Mesendoderm (in vitro differentiated cells): ENCODE measurements around the gene MGRN1.

Experiments
- DNase-seq: peaks from one replicate; pipeline ENCODE4 v3.0.0; 2013
- H2AK5ac ChIP-seq: 2 replicates; pipeline ENCODE4 v1.6.1; 2013; ENCODE audit warnings: low read length, inconsistent platforms
- H2BK120ac ChIP-seq: 2 replicates; pipeline ENCODE4 v1.6.1; 2013; ENCODE audit warnings: low read depth, mild to moderate bottlenecking, low read length, moderate library complexity, mixed read lengths
- H2BK15ac ChIP-seq: replicated peaks from 2 replicates; pipeline ENCODE4 v1.6.1; 2013; ENCODE audit warnings: low read depth, mild to moderate bottlenecking, moderate library complexity
- H2BK5ac ChIP-seq: 2 replicates; pipeline ENCODE4 v1.6.1; 2013; ENCODE audit warnings: low read length, inconsistent platforms
- H3K18ac ChIP-seq: 2 replicates; pipeline ENCODE4 v1.6.1; 2013; ENCODE audit warnings: mild to moderate bottlenecking, low read length, mixed read lengths
- H3K23ac ChIP-seq: one replicate; pipeline ENCODE4 v1.6.1; 2013; ENCODE audit warnings: low read length
- H3K27ac ChIP-seq: 2 replicates; pipeline ENCODE4 v1.5.1; 2013; ENCODE audit warnings: low read depth, mild to moderate bottlenecking, inconsistent platforms, low read length, moderate library complexity
- H3K27me3 ChIP-seq: 2 replicates; pipeline ENCODE4 v1.6.1; 2013; ENCODE audit warnings: low read length, control low read depth, mild to moderate bottlenecking, inconsistent platforms; ENCODE audit not compliant: insufficient read depth, poor library complexity
- H3K36me3 ChIP-seq: 2 replicates; pipeline ENCODE4 v1.6.1; 2013; ENCODE audit warnings: low read length, inconsistent platforms; ENCODE audit not compliant: control insufficient read depth, insufficient read depth
- H3K4ac ChIP-seq: one replicate; pipeline ENCODE4 v1.6.1; 2013; ENCODE audit warnings: low read depth, mild to moderate bottlenecking, low read length, moderate library complexity
- H3K4me1 ChIP-seq: 2 replicates; pipeline ENCODE4 v1.6.1; 2013; ENCODE audit warnings: low read depth, low read length, inconsistent platforms; ENCODE audit not compliant: control insufficient read depth
- H3K4me2 ChIP-seq: 2 replicates; pipeline ENCODE4 v1.6.1; 2013; ENCODE audit warnings: low read length
- H3K4me3 ChIP-seq: 2 replicates; pipeline ENCODE4 v1.5.1; 2013; ENCODE audit warnings: mild to moderate bottlenecking, low read length
- H3K56ac ChIP-seq: one replicate; pipeline ENCODE4 v1.6.1; 2013; ENCODE audit warnings: low read length
- H3K79me1 ChIP-seq: 2 replicates; pipeline ENCODE4 v1.6.1; 2013; ENCODE audit warnings: low read length, inconsistent platforms
- H3K79me2 ChIP-seq: 2 replicates; pipeline ENCODE4 v1.6.1; 2013; ENCODE audit warnings: mild to moderate bottlenecking, low read length; ENCODE audit not compliant: control insufficient read depth, insufficient read depth
- H3K9ac ChIP-seq: 2 replicates; pipeline ENCODE4 v1.6.1; 2013; ENCODE audit warnings: low read length, inconsistent platforms
- H4K5ac ChIP-seq: one replicate; pipeline ENCODE4 v1.6.1; 2013; ENCODE audit warnings: low read length
- H4K8ac ChIP-seq: one replicate; pipeline ENCODE4 v1.6.1; 2013; ENCODE audit warnings: low read depth, mild to moderate bottlenecking, control low read depth, low read length, moderate library complexity
- WGBS: extraction: QIAGEN DNeasy Blood & Tissue Kit; methylation state at CpG from one replicate; pipeline ENCODE4 v1.1.7; 2013; ENCODE audit warnings: low lambda C conversion rate, missing lambda C conversion rate; ENCODE audit not compliant: insufficient coverage; ENCODE audit errors: extremely low coverage; 5-methylcytosine and 5-hydroxymethylcytosine counted together

Gene MGRN1

DNA sequence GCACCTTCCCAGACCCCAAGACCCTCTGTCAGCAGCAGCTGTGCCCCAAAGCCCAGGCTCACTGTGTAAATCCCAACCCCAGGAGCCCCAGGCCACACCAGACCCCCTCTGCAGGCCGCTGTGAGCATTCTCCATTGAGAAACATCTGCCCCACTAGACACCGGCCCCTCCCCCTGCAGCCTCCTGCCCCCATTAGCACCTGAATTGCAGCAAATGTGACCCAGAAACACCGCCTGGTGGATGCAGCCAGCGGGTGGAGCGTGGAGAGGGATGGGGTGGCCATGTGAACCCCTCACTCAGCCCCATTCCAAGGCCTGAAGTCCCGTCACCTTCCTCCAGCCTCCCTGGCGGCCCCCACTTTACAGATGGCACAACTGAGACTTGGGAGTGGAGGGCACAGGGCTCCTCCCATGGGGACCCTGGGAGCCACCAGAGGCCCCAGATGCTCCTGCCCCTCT, 12.1 kb upstream of the MGRN1 start:
- H3K27me3 ChIP-seq, result no peaks in the 10 kb centered on the region
- no peak overlapping the region for H2BK15ac ChIP-seq
- H2AK5ac ChIP-seq, result no peak overlapping the region
- no peak overlapping the region for H3K4me2 ChIP-seq
- no peak overlapping the region for H4K8ac ChIP-seq
- H3K9ac ChIP-seq, result peak overlapping the region; percentile 45
- H3K56ac ChIP-seq, result peak overlapping the region; percentile 15
- no peak overlapping the region for H3K4me3 ChIP-seq
- peaks cover 35% of the 10 kb centered on the region for H3K79me2 ChIP-seq
- H3K4ac ChIP-seq, result no peak overlapping the region
- no peaks in the 10 kb centered on the region for H3K36me3 ChIP-seq
- no peak overlapping the region for H3K27ac ChIP-seq
- peak; percentile 64 for DNase-seq
- H2BK5ac ChIP-seq, result no peak overlapping the region
- H3K18ac ChIP-seq, result no peak overlapping the region
- peaks cover 7% of the 10 kb centered on the region for H3K4me1 ChIP-seq
- H2BK120ac ChIP-seq, result no peak overlapping the region
- no CpG with 5 or more reads among the region's 7 CpGs for WGBS
- peaks cover 12% of the 10 kb centered on the region for H3K79me1 ChIP-seq
- H4K5ac ChIP-seq, result no peak overlapping the region
- H3K23ac ChIP-seq, result no peak overlapping the region

DNA sequence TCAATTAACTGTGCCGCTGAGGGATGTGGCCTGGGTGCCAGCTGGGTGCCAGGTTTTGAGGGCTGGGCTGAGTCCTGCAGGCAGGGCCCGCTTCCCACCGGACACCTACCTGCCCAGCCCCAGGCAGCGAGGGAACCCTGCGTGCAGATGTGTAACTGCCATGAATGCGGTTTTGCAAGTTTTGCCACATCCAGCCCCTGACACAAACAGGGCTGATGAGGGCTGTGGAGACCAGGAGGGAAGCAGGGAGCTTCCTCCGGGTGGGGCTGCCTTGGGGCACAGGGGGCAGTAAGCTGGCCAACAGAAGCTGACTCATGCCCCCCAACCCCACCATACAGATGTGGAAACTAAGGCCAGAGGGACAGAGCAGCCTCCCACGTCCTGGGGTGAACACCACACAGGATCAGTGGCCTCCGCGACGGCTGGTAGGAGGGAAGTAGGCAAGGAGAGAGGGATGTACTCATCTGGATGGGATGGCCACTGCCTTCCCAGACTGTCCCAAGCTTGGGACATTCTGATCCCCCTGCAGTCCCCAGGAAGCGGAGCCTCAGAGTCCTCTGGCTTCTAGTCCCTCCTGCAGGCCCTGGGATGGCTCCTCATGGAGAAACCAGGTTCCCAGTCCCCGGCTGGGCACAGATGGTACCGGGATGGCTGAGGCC, 11.5 kb upstream of the MGRN1 start:
- peak overlapping the region; percentile 98 for H3K56ac ChIP-seq
- no peaks in the 10 kb centered on the region for H3K36me3 ChIP-seq
- H3K79me1 ChIP-seq, result peaks cover 12% of the 10 kb centered on the region
- peak; percentile 45 for DNase-seq
- H3K27ac ChIP-seq, result no peak overlapping the region
- H3K4me3 ChIP-seq, result peak overlapping the region; percentile 85
- no peak overlapping the region for H3K23ac ChIP-seq
- H4K8ac ChIP-seq, result no peak overlapping the region
- peaks cover 35% of the 10 kb centered on the region for H3K79me2 ChIP-seq
- no peak overlapping the region for H2BK5ac ChIP-seq
- H2AK5ac ChIP-seq, result no peak overlapping the region
- H3K18ac ChIP-seq, result no peak overlapping the region
- WGBS, result no CpG with 5 or more reads among the region's 14 CpGs
- H3K27me3 ChIP-seq, result no peaks in the 10 kb centered on the region
- peak overlapping the region; percentile 93 for H3K9ac ChIP-seq
- no peak overlapping the region for H3K4ac ChIP-seq
- no peak overlapping the region for H2BK120ac ChIP-seq
- H2BK15ac ChIP-seq, result no peak overlapping the region
- peak overlapping the region; percentile 96 for H3K4me2 ChIP-seq
- H4K5ac ChIP-seq, result no peak overlapping the region
- H3K4me1 ChIP-seq, result peaks cover 7% of the 10 kb centered on the region

DNA sequence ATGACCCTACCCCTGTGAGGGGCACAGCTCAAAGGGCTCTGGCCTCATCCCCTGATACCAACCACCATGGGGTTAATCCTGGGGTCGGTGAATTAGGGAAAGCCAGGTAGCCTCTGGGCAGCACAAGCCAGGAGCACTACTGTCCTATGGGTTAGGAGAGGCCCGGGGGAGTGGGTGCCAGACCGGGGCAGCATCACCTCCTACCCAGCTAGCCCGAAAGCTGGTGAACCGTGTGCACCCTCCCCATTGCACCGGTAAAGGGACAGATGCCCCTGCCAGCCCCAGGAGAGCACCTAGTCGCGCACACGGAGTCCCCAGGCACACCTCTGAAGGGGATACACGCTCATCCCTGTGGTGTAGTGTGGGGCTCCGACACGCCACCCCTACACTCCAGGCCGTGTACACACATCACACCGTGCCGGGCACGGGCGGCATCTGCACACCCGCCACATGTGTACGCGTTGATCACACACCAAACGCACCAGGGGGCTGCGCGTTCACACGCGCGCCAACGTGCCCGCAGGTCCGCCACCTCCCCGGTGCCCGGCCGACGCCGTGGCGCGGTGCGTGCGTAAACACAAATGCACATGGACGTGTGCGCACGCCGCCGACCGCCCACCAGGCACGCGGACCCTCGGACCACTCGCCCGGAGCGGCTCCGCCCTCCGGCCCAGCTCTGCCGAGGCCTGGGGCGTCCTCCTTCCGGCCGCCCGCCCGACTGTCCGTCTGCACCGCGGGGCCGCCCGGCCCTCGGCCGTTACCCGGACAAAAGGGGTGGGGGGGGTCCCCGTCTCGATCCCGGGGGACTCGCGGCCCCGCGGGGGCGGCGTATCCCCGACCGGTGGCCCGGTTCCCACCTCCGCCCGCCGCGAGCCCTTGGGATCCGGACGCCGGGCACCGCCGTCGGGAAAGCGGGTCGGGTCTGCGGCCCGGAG, 10.7 kb upstream of the MGRN1 start:
- H4K8ac ChIP-seq, result no peak overlapping the region
- peak overlapping the region; percentile 45 for H2BK5ac ChIP-seq
- H3K9ac ChIP-seq, result peak overlapping the region; percentile 93
- peaks cover 12% of the 10 kb centered on the region for H3K79me1 ChIP-seq
- no peaks in the 10 kb centered on the region for H3K27me3 ChIP-seq
- WGBS, result no CpG with 5 or more reads among the region's 92 CpGs
- peak overlapping the region; percentile 85 for H3K4me3 ChIP-seq
- peak overlapping the region; percentile 93 for H3K4ac ChIP-seq
- H3K4me1 ChIP-seq, result peaks cover 7% of the 10 kb centered on the region
- no peak overlapping the region for H2BK120ac ChIP-seq
- H3K4me2 ChIP-seq, result peak overlapping the region; percentile 96
- H4K5ac ChIP-seq, result no peak overlapping the region
- peak overlapping the region; percentile 98 for H3K56ac ChIP-seq
- peak overlapping the region; percentile 23 for H3K27ac ChIP-seq
- H3K36me3 ChIP-seq, result no peaks in the 10 kb centered on the region
- H2AK5ac ChIP-seq, result peak overlapping the region; percentile 90
- DNase-seq, result peak; percentile 50
- H2BK15ac ChIP-seq, result no peak overlapping the region
- peak overlapping the region; percentile 21 for H3K18ac ChIP-seq
- H3K79me2 ChIP-seq, result peaks cover 35% of the 10 kb centered on the region
- peak overlapping the region; percentile 89 for H3K23ac ChIP-seq

DNA sequence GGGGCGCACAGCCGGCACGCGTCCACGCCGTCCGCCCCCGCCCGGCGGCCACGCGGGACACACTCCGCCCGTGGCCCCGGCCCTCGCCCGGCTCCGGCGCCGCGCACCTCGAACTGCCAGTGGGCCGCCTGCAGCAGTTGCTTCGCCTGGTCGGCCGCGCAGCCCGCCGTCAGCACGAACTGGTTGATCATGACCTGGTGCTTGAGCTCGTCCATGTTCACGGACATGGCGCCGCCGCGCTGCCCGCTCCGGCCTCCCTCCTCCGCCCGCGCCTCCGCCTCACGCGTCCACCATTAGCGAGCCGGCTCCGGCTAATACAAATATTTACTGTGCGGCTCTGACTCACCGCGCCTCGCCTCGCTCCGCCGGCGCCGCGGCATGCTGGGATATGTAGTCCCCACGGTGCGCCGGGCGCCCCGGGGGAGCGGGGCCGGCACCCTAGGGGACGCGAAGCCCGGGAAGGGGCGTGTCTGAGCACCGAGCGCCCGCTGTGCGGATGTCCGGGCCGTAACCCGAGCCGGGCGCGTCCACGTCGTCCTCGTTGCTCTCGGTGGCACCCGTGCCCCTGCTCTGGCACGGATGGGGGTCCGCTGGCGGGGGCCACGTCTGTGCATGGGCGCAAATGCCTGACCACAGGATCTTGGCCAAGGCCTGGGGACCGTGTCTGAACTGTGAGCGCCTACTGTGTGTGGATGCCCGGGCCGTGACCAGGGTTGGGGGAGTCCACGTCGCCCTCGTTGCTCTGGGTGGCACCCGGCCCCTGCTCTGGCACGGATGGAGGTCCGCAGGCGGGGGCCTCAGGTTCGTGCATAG, 9.8 kb upstream of the MGRN1 start, which contains the start of gene UBALD1:
Gene UBALD1 (minus strand): TSS at position 318 of the 813 bp plus-strand sequence. CDS start 91 bp downstream, at position 227.
- peak within 1 kb of the TSS; percentile 96 for H3K4me2 ChIP-seq
- H2BK5ac ChIP-seq, result peak within 1 kb of the TSS; percentile 50
- no peak within 1 kb of the TSS for H2BK15ac ChIP-seq
- no peak within 1 kb of the TSS for H2BK120ac ChIP-seq
- peak within 1 kb of the TSS; percentile 48 for H3K27ac ChIP-seq
- peak within 1 kb of the TSS; percentile 33 for H3K18ac ChIP-seq
- WGBS, result no CpG with 5 or more reads among the region's 100 CpGs
- H4K5ac ChIP-seq, result no peak within 1 kb of the TSS
- peak; percentile 81 for DNase-seq
- no peaks in the 10 kb centered on the region for H3K36me3 ChIP-seq
- H3K4me1 ChIP-seq, result peaks cover 7% of the 10 kb centered on the region
- peaks cover 35% of the 10 kb centered on the region for H3K79me2 ChIP-seq
- peak within 1 kb of the TSS; percentile 89 for H3K23ac ChIP-seq
- H3K4me3 ChIP-seq, result peak within 1 kb of the TSS; percentile 85
- H3K9ac ChIP-seq, result peak within 1 kb of the TSS; percentile 93
- H4K8ac ChIP-seq, result no peak within 1 kb of the TSS
- peak within 1 kb of the TSS; percentile 93 for H3K4ac ChIP-seq
- no peaks in the 10 kb centered on the region for H3K27me3 ChIP-seq
- peaks cover 12% of the 10 kb centered on the region for H3K79me1 ChIP-seq
- peak within 1 kb of the TSS; percentile 98 for H3K56ac ChIP-seq
- peak within 1 kb of the TSS; percentile 94 for H2AK5ac ChIP-seq

DNA sequence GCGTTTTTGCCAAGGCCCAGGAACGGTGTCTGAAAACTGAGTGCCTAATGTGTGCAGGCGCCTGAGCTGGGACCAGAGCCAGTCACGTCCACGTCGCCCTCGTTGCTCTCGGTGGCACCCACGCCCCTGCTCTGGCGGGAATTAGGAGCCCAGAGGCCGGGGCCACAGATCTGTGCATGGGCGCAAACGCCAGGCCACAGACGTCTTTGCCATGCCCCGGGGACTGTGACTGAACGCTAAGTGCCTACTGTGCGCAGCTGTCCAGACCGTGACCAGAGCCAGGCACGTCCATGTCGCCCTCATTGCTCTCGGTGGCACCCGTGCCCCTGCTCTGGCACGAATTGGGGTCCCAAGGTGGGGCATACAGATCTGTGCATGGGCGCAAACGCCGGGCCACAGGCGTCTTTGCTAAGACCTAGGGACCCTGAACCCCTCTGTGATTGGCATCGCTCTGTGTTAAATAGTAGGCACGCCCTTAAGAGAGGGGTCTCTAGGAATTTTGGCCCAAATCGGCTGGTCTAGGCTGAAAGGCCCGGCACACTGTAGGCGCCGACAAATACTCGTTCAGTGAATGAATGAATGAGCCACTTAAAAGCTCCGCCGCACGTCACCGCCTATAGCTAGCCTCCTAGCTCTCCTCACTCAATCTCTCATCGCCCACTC, 9.1 kb upstream of the MGRN1 start:
- Histone ChIP-seq H3K79me2 (peaks cover 34% of the 10 kb centered on the region), H3K23ac (no peak overlapping the region), H3K27me3 (no peaks in the 10 kb centered on the region), H3K4ac (peak overlapping the region; percentile 41), H2AK5ac (peak overlapping the region; percentile 94), H3K9ac (peak overlapping the region; percentile 76), H2BK5ac (peak overlapping the region; percentile 46), H3K18ac (peak overlapping the region; percentile 33), H3K4me2 (peak overlapping the region; percentile 45), H3K4me1 (peaks cover 7% of the 10 kb centered on the region), H4K8ac (peak overlapping the region; percentile 84), H3K4me3 (no peak overlapping the region), H3K27ac (peak overlapping the region; percentile 48), H2BK120ac (no peak overlapping the region), H3K56ac (peak overlapping the region; percentile 90), H3K79me1 (peaks cover 12% of the 10 kb centered on the region), H4K5ac (no peak overlapping the region), H3K36me3 (no peaks in the 10 kb centered on the region), H2BK15ac (no peak overlapping the region)
- no CpG with 5 or more reads among the region's 39 CpGs for WGBS
- DNase-seq, result no peak
